ENCODE measurements around the gene SLC27A3.

DNA sequence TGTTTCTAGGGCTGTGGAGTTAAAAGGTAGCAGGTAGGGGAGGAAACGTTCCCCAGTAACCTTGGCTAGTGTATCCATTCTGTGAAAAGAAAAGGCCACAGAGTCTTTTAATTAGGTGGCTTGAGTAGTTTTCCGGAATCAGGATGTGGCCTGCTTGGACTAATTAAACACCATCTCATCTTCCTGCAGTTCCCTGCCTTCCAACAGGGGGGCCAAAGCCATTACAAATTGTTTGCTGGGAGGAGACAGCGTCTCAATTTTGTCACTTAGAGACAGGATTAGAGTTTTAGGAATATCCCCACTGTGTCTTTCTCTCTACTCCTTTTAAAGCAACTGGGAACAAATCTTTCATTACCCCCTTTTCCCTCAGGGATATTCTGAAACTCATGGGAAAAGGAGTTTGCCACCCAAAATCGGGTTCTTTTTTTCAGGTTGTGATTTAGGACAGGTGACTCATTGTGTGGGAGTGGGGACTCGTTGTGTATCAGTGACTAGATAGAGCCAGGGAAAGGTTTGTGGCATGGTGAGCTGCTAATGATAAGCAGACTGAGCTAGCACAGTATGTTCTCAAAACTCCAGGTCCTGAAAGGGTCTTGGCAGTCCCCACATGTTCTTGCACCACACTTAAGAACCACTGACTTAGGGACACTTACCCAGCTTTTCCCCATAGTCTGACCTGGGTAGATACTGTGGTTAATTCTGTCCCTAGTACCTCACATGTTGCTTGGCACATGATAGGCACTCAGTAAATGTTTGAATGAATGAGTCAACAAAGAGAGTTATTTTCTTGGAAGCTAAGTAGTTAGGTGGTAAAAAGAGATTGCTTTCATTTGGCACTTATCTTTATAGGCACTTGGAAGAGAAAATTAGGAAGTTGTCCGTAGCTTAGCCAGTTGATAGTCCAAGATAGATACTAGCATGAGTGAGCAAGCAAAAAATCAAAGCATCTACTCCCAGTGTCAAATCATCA is 24.9 kb upstream of the SLC27A3 start:
- TF ChIP-seq POLR2AphosphoS5 (IDR thresholded peaks at IDR 0.05; ENCODE audit: low read depth, low read length), result no peak
- no peak for TF ChIP-seq POLR2A (IDR thresholded peaks at IDR 0.05; ENCODE audit: low read depth, low read length)
- TF ChIP-seq TAF1 (IDR thresholded peaks at IDR 0.05; ENCODE audit: borderline replicate concordance, low read depth, low read length), result no peak

All from GM12892 (cell line).